Testis (tissue), 2 donors: ENCODE results near the gene MAMLD1.

Experiments used
- POLR2A ChIP-seq: fragments of 450-650 bp; IDR thresholded peaks from one replicate; pipeline ENCODE4 v1.6.1; 2017; ENCODE audit warnings: antibody characterized with exemption, mild to moderate bottlenecking, moderate library complexity
- TF ChIP-seq, protein P1 (sequence below), 3 experiments: fragments of 450-650 bp in 2 of 3; fragments of 200-600 bp in 1 of 3; sonication (generic) in 1 of 3; IDR thresholded peaks; one replicate each; pipeline ENCODE4 v1.5.1; 2016 to 2019; ENCODE audit warnings: antibody characterized with exemption in 3 of 3, mild to moderate bottlenecking in 2 of 3, moderate library complexity in 1 of 3

DNA sequence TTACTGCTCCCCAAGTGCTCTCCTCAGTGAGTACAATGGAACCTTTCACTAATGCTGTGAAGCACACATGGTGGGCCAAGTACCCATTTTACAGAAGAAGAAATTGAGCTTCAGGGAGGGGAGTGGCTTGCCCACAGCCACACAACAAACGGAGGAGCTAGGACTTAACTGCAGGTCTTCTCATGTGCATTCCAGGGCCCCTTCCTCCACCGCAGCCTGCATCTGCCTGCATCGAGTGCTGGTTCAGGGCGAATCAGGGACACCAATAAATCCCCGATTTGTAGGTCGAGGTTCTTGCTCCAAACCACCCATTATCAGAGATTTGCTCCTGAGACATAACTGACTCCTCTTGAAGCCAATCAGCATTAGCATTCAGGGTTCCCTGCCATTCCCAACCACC is 100.9 kb downstream of the MAMLD1 start:
- TF ChIP-seq, protein P1, sequence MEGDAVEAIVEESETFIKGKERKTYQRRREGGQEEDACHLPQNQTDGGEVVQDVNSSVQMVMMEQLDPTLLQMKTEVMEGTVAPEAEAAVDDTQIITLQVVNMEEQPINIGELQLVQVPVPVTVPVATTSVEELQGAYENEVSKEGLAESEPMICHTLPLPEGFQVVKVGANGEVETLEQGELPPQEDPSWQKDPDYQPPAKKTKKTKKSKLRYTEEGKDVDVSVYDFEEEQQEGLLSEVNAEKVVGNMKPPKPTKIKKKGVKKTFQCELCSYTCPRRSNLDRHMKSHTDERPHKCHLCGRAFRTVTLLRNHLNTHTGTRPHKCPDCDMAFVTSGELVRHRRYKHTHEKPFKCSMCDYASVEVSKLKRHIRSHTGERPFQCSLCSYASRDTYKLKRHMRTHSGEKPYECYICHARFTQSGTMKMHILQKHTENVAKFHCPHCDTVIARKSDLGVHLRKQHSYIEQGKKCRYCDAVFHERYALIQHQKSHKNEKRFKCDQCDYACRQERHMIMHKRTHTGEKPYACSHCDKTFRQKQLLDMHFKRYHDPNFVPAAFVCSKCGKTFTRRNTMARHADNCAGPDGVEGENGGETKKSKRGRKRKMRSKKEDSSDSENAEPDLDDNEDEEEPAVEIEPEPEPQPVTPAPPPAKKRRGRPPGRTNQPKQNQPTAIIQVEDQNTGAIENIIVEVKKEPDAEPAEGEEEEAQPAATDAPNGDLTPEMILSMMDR (IDR thresholded peaks at IDR 0.05), result no peak
- no peak for TF ChIP-seq POLR2A
